ENCODE results near the gene LIME1. TPM values are rescaled to one million over a fixed set of nuclear protein-coding genes. Genes with fewer than 3 reads are reported as not detected.

The LIME1 gene
- total RNA-seq, 4 donors from 2014 or later, result 11.4 to 51.9 (median 17.6) TPM

DNA sequence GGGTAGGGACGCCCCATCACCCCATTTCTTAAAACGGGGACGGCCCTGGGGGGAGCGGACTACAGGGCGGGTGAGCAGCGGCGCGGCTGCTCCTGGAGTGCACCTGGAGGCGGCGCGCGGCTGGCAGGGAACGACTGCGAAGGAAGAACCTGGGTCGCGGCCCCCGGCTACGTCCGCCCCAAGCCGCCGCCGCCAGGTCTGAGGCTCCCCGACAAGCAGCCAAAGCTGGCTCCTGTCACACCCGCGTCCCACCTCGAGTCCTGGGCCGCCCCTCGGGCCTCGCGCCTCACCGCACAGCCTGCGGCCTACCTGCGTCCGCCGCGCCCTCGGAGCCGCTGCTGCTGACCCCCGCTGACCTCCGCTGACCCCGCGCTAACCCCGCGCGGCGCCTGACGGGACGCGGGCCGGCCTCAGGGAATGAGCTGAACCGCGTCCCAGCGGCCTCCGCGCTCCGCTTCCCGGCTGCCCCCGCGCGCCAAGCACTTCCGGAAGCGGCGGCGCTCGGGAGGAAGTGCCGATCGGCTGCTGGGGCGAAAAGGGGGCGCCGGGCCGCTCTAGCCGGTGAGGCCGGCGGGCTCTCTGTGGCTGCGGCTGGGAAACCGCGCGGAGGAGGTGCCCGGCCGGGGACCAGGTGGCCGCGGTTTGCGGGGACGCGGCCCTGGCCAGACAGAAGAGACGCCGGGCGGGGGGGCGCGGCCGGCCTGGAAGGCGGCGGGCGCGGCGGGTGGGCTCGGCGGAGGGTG lies 28.7 kb upstream of the LIME1 start, which contains the start of the genes ARFRP1 and ZGPAT:
Gene ARFRP1 (minus strand): TSS at position 419 of the 743 bp plus-strand sequence. CDS start 885 bp downstream, outside the sequence.
Gene ZGPAT (plus strand): TSS at position 482 of the 743 bp plus-strand sequence. CDS start 542 bp downstream, outside the sequence.
- H3K27ac ChIP-seq, result peak within 1 kb of the TSS; percentile 51 to 88 (median 86)
- H3K27me3 ChIP-seq, result no peaks in the 10 kb centered on the region
- H3K4me3 ChIP-seq, result peak within 1 kb of the TSS; percentile 71 to 96 (median 82)
- 0 to 1% methylated on average over 1 to 50 of the region's 98 CpGs for WGBS, 2 donors
- H3K36me3 ChIP-seq, result peaks cover 0 to 79% (median 5%) of the 10 kb centered on the region in 3 donors
- H3K9me3 ChIP-seq, result peaks cover 0 to 6% (median 0%) of the 10 kb centered on the region in 4 donors
- peaks cover 0 to 39% (median 26%) of the 10 kb centered on the region in 4 donors for H3K4me1 ChIP-seq
- peak; percentile 32 to 90 for TF ChIP-seq EP300 (IDR thresholded peaks at IDR 0.05)
- peak; percentile 0 to 54 for TF ChIP-seq POLR2A (IDR thresholded peaks at IDR 0.05)
- TF ChIP-seq, protein P1, sequence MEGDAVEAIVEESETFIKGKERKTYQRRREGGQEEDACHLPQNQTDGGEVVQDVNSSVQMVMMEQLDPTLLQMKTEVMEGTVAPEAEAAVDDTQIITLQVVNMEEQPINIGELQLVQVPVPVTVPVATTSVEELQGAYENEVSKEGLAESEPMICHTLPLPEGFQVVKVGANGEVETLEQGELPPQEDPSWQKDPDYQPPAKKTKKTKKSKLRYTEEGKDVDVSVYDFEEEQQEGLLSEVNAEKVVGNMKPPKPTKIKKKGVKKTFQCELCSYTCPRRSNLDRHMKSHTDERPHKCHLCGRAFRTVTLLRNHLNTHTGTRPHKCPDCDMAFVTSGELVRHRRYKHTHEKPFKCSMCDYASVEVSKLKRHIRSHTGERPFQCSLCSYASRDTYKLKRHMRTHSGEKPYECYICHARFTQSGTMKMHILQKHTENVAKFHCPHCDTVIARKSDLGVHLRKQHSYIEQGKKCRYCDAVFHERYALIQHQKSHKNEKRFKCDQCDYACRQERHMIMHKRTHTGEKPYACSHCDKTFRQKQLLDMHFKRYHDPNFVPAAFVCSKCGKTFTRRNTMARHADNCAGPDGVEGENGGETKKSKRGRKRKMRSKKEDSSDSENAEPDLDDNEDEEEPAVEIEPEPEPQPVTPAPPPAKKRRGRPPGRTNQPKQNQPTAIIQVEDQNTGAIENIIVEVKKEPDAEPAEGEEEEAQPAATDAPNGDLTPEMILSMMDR (IDR thresholded peaks at IDR 0.05), result peak in 2 of 5 experiments; percentile 20 to 44
- DNase-seq (ENCODE audit: low spot score in 2 of 2), result peak; percentile 79 to 85

DNA sequence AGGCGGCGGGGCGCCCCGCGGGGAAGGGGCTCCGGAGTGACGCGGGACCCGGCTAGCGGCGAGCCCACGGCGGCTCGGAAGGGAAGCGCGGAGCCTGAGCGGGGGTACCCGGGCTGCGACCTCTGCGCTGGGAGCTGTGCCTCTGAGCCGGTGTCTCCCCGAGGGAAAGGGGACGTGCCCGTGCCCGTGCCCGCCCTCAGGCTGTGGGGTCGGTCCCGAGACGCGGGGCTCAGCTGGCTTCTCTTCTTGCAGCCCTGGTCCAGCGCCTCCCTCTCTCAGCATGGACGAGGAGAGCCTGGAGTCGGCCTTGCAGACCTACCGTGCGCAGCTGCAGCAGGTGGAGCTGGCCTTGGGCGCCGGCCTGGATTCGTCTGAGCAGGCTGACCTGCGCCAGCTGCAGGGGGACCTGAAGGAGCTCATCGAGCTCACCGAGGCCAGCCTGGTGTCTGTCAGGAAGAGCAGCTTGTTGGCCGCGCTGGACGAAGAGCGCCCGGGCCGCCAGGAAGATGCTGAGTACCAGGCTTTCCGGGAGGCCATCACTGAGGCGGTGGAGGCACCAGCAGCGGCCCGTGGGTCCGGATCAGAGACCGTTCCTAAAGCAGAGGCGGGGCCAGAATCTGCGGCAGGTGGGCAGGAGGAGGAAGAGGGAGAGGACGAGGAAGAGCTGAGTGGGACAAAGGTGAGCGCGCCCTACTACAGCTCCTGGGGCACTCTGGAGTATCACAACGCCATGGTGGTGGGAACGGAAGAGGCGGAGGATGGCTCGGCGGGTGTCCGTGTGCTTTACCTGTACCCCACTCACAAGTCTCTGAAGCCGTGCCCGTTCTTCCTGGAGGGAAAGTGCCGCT lies 27.9 kb upstream of the LIME1 start:
- no peak for DNase-seq (ENCODE audit: low spot score in 2 of 2)

DNA sequence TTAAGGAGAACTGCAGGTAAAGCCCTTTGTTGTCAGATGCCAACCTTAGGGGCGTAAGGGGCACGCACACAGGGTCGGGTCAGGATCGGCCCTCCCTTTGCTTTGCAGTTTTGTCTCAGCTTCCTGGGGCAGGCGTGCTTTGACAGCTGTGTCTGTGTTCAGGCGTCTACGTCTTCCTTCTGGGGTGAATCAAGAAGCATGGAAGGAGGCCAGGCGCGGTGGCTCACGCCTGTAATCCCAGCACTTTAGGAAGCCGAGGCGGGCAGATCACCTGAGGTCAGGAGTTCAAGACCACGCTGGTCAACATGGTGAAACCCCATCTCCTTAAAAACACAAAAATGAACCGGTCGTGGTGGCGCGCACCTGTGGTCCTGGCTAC lies 27.3 kb upstream of the LIME1 start:
- H3K4me3 ChIP-seq, result peak overlapping the region in 1 of 4 donors; percentile 75

More for the DNA sequence above, 27.9 kb upstream of the LIME1 start:
- TF ChIP-seq POLR2A (IDR thresholded peaks at IDR 0.05), result no peak
- TF ChIP-seq, protein P1 (IDR thresholded peaks at IDR 0.05), result no peak
- no peak for TF ChIP-seq EP300 (IDR thresholded peaks at IDR 0.05)
- WGBS, 2 donors, result 35 to 36% methylated on average over 44 to 47 of the region's 67 CpGs
- H3K36me3 ChIP-seq, result peaks cover 0 to 79% (median 5%) of the 10 kb centered on the region in 3 donors
- peaks cover 0 to 6% (median 0%) of the 10 kb centered on the region in 4 donors for H3K9me3 ChIP-seq
- H3K27me3 ChIP-seq, result no peaks in the 10 kb centered on the region
- peaks cover 0 to 39% (median 26%) of the 10 kb centered on the region in 4 donors for H3K4me1 ChIP-seq
- peak overlapping the region; percentile 51 to 88 (median 86) for H3K27ac ChIP-seq
- H3K4me3 ChIP-seq, result peak overlapping the region; percentile 71 to 96 (median 82)

DNA sequence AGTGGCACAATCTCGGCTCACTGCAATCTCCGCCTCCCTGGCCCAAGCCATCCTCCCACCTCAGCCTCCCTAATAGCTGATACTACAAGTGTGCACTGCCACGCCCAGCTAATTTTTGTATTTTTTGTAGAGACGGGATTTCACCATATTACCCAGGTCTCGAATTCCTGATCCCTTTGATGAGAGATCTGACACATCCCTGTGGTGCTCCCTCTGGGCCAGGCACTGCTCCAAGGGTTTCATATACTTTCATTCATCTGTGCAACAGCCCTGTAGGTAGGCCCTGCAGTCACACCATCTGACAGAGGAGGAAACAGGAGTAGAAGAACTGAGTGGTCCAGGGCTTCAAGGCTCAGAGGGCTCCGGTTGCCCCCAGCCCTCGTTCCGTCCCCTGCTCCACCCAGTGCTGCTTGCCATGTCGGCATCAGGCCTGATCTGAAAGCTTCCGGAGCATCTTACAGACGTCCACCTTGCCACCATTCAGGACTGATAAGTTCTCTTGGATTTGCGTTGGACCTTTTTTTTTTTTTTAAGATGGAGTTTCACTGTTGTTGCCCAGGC lies 25.3 kb upstream of the LIME1 start:
- H3K36me3 ChIP-seq, result peaks cover 0 to 79% (median 5%) of the 10 kb centered on the region in 3 donors
- DNase-seq (ENCODE audit: low spot score in 2 of 2), result no peak
- TF ChIP-seq, protein P1 (IDR thresholded peaks at IDR 0.05), result no peak
- TF ChIP-seq EP300 (IDR thresholded peaks at IDR 0.05) (no peak), POLR2A (IDR thresholded peaks at IDR 0.05) (no peak)

More for the DNA sequence above, 27.3 kb upstream of the LIME1 start:
- Histone ChIP-seq H3K9me3 (peaks cover 0 to 9% (median 0%) of the 10 kb centered on the region in 4 donors), H3K4me1 (peaks cover 0 to 39% (median 26%) of the 10 kb centered on the region in 4 donors), H3K36me3 (peaks cover 0 to 79% (median 5%) of the 10 kb centered on the region in 3 donors), H3K27me3 (no peaks in the 10 kb centered on the region), H3K27ac (no peak overlapping the region)
- 90% methylated on average over 15 to 17 of the region's 17 CpGs for WGBS, 2 donors
- TF ChIP-seq, protein P1 (IDR thresholded peaks at IDR 0.05), result no peak
- no peak for DNase-seq (ENCODE audit: low spot score in 2 of 2)

More for the DNA sequence above, 25.3 kb upstream of the LIME1 start:
- H3K4me1 ChIP-seq, result peaks cover 0 to 32% (median 23%) of the 10 kb centered on the region in 4 donors
- H3K27ac ChIP-seq, result no peak overlapping the region
- H3K4me3 ChIP-seq, result no peak overlapping the region
- 83 to 87% methylated on average over 12 of the region's 12 CpGs for WGBS, 2 donors
- peaks cover 0 to 29% (median 6%) of the 10 kb centered on the region in 4 donors for H3K9me3 ChIP-seq
- no peaks in the 10 kb centered on the region for H3K27me3 ChIP-seq
